Neural cell (in vitro differentiated cells): ENCODE data around the gene C13orf46.

Source experiments
- EP300 ChIP-seq: fragments of 450-650 bp; conservative IDR thresholded peaks from 2 replicates; pipeline ENCODE4 v1.6.1; 2014; ENCODE audit warnings: antibody characterized with exemption, mild to moderate bottlenecking, moderate library complexity; ENCODE audit not compliant: poor library complexity, severe bottlenecking
- MXI1 ChIP-seq: fragments of 450-650 bp; conservative IDR thresholded peaks from 2 replicates; pipeline ENCODE4 v1.6.1; 2014; ENCODE audit warnings: antibody characterized with exemption, mild to moderate bottlenecking; ENCODE audit not compliant: poor library complexity, severe bottlenecking

- no peak for TF ChIP-seq MXI1
- no peak for TF ChIP-seq EP300
Measured at GRCh38 chr13:114018461-114019055, 44.7 kb upstream of the C13orf46 start.
